ENCODE measurements around the gene MAML3.

MAML3 gene

GRCh38 chr4:140126261-140126660 lies 27.7 kb downstream of the MAML3 start:
- no peak for DNase-seq (ENCODE audit: low read depth)

- DNase-seq (ENCODE audit: low read depth): no peak
Measured at GRCh38 chr4:140125374-140125773, 28.6 kb downstream of the MAML3 start.

- DNase-seq (ENCODE audit: low read depth): no peak
Measured at GRCh38 chr4:140123666-140124377, 30.2 kb downstream of the MAML3 start.

GRCh38 chr4:140122891-140123290 lies 31.1 kb downstream of the MAML3 start:
- DNase-seq (ENCODE audit: low read depth): no peak

- no peak for DNase-seq (ENCODE audit: low read depth)
Measured at GRCh38 chr4:140121646-140122045, 32.3 kb downstream of the MAML3 start.

- no peak for DNase-seq (ENCODE audit: low read depth)
Measured at GRCh38 chr4:140118931-140119640, 34.9 kb downstream of the MAML3 start.

GRCh38 chr4:140117947-140118346 lies 36.0 kb downstream of the MAML3 start:
- no peak for DNase-seq (ENCODE audit: low read depth)

GRCh38 chr4:140116442-140117104 lies 37.4 kb downstream of the MAML3 start:
- no peak for DNase-seq (ENCODE audit: low read depth)

- DNase-seq (ENCODE audit: low read depth): no peak
Measured at GRCh38 chr4:140115140-140115539, 38.8 kb downstream of the MAML3 start.

- DNase-seq (ENCODE audit: low read depth): no peak
Measured at GRCh38 chr4:140113653-140114052, 40.3 kb downstream of the MAML3 start.

- DNase-seq (ENCODE audit: low read depth): no peak
Measured at GRCh38 chr4:140112576-140112975, 41.4 kb downstream of the MAML3 start.

- no peak for DNase-seq (ENCODE audit: low read depth)
Measured at GRCh38 chr4:140111256-140111655, 42.7 kb downstream of the MAML3 start.

- DNase-seq (ENCODE audit: low read depth): no peak
Measured at GRCh38 chr4:140110542-140111215, 43.3 kb downstream of the MAML3 start.

- DNase-seq (ENCODE audit: low read depth): no peak
Measured at GRCh38 chr4:140109737-140110136, 44.2 kb downstream of the MAML3 start.

- no peak for DNase-seq (ENCODE audit: low read depth)
Measured at GRCh38 chr4:140109292-140109691, 44.7 kb downstream of the MAML3 start.

- DNase-seq (ENCODE audit: low read depth): no peak
Measured at GRCh38 chr4:140108713-140109230, 45.2 kb downstream of the MAML3 start.

GRCh38 chr4:140108243-140108642 lies 45.7 kb downstream of the MAML3 start:
- DNase-seq (ENCODE audit: low read depth): no peak

- no peak for DNase-seq (ENCODE audit: low read depth)
Measured at GRCh38 chr4:140106289-140106844, 47.6 kb downstream of the MAML3 start.

- no peak for DNase-seq (ENCODE audit: low read depth)
Measured at GRCh38 chr4:140105436-140105835, 48.5 kb downstream of the MAML3 start.

GRCh38 chr4:140103676-140104075 lies 50.3 kb downstream of the MAML3 start:
- peak; percentile 27 for DNase-seq (ENCODE audit: low read depth)

GRCh38 chr4:140102421-140102820 lies 51.6 kb downstream of the MAML3 start:
- no peak for DNase-seq (ENCODE audit: low read depth)

GRCh38 chr4:140100771-140101170 lies 53.2 kb downstream of the MAML3 start:
- DNase-seq (ENCODE audit: low read depth): no peak

Data from activated T-cell treated with anti-CD3 and anti-CD28 coated beads for 48 hours (primary cell).